GM18870 (cell line): ENCODE results near the gene NRN1L.
"Not testable (repeated sequence)": the region's sequence is repeated elsewhere in the genome, so short reads cannot be mapped to it uniquely, and the experiment has no call there.

Experiments
- ATAC-seq: cut with Tn5 transposase; IDR thresholded peaks from one replicate; pipeline ENCODE4 v1.9.1; 2021; ENCODE audit warnings: moderate library complexity; ENCODE audit not compliant: unreplicated experiment

The NRN1L gene

GRCh38 chr16:67884684-67885083 is at the start of gene NRN1L:
NRN1L (plus strand) TSS chr16:67884885; CDS start chr16:67884904, 19 bp downstream.
- ATAC-seq: no peak

DNA sequence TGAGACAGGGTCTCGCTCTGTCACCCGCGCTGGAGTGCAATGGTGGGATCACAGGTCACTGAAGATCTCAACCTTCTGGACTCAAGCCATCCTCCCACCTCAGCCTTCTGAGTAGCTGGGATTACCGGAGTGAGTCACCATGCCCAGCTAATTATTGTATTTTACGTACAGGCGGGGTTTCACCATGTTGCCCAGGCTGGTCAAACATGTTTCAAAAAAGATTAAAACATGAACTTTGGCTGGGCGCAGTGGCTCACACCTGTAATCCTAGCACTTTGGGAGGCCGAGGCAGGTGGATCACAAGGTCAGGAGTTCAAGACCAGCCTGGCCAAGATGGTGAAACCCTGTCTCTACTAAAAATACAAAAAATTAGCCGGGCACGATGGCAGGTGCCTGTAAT is 47.5 kb upstream of the NRN1L start:
- ATAC-seq: not testable (repeated sequence)

- no peak for ATAC-seq
These were observed 46.9 kb upstream of the NRN1L start for GRCh38 chr16:67837811-67838210.

- no peak for ATAC-seq
These were observed 43.4 kb upstream of the NRN1L start for GRCh38 chr16:67841198-67841815.

- ATAC-seq: peak; percentile 47
These were observed 42.7 kb upstream of the NRN1L start, which contains the start of gene THAP11 for GRCh38 chr16:67841816-67842508. THAP11 (plus strand) TSS chr16:67842320; CDS start chr16:67842555, 235 bp downstream.

GRCh38 chr16:67842509-67843342 is 42.0 kb upstream of the NRN1L start:
- no peak for ATAC-seq

DNA sequence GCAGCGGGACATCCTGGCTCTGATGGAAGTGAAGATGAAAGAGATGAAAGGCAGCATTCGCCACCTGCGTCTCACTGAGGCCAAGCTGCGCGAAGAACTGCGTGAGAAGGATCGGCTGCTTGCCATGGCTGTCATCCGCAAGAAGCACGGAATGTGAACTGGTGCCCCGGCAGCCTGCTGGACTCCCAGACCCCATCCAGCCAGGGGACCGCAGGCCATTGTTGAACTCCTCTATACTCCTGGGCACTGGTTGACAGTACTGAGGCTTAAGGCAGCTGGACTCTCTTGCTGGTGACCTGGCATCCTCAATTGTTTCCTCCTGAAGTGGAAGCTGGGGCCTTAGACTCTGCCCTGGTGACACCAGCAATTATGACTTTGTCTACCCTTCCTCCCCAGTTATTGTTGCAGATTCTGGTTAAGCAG is 41.3 kb upstream of the NRN1L start:
- no peak for ATAC-seq

DNA sequence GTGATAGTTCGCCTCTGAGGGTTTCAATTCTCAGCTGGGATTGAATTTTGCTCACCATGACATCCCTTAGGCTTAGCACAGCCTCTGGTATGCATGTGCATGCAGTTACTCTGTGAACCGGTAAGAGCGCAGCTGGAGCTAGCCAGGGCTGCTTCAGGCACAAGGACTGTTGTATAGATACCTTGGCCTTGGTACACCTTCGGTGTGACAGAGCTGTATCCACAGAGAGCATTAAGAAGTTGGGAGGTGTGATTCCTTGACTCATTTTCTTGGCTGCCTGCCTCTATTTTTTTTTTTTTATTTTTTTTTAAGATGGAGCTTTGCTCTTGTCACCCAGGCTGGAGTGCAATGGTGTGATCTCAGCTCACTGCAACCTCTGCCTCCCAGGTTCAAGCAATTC is 40.2 kb upstream of the NRN1L start:
- no peak for ATAC-seq

GRCh38 chr16:67845291-67846062 is 39.2 kb upstream of the NRN1L start:
- ATAC-seq: no peak

DNA sequence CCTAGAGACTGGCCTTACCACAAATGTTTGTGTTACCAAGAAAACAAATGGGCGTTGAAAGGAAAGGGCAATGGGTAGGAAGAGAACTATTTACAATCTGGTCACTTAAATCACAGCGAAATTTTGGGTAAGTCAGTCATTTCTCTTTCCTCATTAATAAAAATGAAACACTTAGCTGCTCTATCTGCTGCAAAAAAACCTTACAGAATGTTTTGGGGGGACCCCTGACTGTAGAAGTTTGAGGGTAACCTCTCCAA is 38.7 kb upstream of the NRN1L start:
- no peak for ATAC-seq

DNA sequence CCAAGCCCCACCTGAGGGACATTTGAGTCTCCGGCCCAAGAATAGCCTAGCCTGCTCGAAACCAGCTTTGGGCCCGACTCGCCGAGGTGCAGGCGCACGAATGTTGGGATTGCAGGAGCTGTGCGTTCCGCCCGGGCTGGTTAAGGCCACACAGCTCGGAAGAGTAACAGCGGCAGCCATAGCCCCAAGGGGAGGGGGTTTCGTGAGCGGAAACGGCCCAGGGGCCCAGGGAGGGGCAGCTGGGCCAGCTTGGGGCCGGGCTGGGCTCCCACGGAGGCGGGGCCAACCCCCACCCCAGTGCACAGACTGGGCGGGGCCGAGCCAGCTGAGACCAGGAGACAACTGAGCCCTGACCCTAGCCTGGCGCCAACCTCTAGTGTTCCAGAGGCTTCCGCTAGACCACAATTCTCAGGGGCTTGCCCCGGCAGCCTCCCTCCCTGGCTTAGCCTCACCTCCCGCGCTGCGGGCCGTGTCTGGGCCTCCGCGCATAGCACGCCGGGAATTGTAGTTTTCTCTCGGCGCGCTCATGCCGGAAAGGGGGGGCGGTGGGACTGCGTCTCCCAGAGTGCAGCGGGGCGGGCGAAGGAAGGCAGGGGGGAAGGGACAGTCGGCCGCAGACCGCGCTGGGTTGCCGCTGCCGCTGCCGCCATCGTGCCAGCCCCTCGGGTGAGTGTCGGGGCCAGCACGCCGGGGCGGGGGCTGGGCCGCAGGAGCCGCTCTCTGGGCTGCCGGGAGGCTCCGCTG is 38.2 kb upstream of the NRN1L start, which contains the start of gene NUTF2:
TSS of gene NUTF2 (plus strand) at position 614 of the 744 bp plus-strand sequence. CDS start 18,198 bp downstream, outside the sequence.
- ATAC-seq: peak; percentile 65

DNA sequence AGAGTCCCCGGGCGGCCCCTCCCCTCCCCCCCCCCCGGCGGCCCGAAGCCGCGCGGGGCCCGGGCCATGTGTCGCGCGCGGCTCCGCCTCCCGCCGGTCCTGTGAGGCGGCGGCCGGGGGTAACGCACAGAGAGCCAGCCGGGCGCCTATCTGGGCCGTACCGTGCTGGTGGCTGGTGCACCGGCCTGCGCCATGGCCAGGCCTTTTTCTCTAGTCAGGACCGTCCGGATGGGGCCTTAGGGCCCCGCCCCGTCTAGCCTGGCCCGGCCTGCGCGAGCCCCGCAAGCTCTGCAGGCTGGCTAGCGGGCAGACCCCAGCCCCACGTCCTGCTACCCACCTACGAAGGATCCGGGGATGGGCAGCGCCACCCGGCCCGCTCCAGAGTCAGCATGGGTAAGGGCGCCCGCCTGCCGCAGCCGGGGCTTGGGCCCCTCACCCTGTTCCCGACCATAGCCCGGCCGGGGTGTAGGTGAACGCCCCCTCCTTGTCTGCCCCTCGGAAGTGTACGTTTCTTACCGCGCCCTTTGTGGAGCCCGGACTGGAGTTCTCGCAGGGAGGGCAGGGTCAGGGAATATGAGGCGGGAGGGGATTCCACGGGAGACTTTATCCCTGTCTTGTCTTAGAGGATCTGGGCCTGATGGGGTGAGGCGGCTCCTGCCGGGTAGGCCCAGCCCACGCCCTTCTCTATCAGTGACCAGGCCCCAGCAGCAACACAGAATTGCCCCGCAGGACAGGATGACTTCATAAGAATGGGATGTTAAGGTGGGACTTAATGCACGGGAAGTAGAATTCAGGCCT is 37.4 kb upstream of the NRN1L start, which contains the start of gene CENPT:
TSS of gene CENPT (minus strand) at position 630 of the 798 bp plus-strand sequence. CDS start 13,834 bp downstream, outside the sequence.
- ATAC-seq: peak; percentile 16

DNA sequence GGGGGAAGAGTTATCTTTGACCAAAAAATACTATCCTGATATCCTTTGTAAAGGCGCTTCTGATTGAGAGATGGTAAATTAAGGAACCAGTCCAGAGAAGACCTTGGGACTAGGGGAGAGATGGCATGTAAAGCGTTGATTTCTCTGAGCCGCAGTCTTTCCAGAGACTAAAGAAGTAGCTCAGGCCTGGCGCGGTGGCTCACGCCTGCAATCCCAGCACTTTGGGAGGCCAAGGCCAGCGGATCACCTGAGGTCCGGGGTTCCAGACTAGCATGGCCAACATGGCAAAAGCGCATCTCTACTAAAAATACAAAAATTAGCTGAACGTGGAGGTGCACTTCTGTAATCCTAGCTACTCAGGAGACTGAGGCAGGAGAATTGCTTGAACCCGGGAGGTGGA is 36.6 kb upstream of the NRN1L start:
- no peak for ATAC-seq

GRCh38 chr16:67853670-67854069 is 31.0 kb upstream of the NRN1L start:
- ATAC-seq: no peak

- ATAC-seq: no peak
These were observed 28.9 kb upstream of the NRN1L start for GRCh38 chr16:67855789-67856188.

- no peak for ATAC-seq
These were observed 27.6 kb upstream of the NRN1L start for GRCh38 chr16:67856927-67857546.

- ATAC-seq: no peak
These were observed 27.0 kb upstream of the NRN1L start for GRCh38 chr16:67857547-67858233.

DNA sequence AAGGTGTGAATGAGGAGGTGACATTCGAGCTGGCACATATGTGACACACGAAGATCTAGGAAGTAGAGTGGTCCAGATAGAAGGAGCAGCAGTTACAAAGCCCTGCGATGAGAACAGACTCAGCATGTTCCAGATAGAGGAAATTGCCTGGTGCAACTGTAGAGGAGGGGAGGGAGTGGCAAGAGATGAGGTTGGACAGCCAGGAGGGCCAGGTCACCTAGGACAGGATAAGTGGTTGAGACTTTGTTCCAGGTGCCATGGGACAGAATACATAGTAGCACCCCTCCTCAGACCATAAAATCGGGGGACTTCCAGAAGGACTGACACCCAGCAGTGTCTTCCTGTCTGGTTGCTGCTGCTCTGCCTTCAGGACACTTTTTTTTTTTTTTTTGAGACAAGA is 26.2 kb upstream of the NRN1L start:
- ATAC-seq: no peak
